Smooth muscle cell (in vitro differentiated cells): Measurements from ENCODE around the gene ADK. TPM values are rescaled to one million over a fixed set of nuclear protein-coding genes. Genes with fewer than 3 reads are reported as not detected.

ENCODE experiments used
- DNase-seq: peaks from one replicate; lab custom pipeline; 2025; ENCODE audit not compliant: unreplicated experiment; lab: John Stamatoyannopoulos, UW
- H2AFZ ChIP-seq: fragments of 200-600 bp; sonication (generic); 2 replicates; pipeline ENCODE4 v1.6.0; 2016; ENCODE audit warnings: antibody characterized with exemption, low read depth, mild to moderate bottlenecking
- H3F3A ChIP-seq: fragments of 200-600 bp; sonication (generic); 2 replicates; pipeline ENCODE4 v1.6.0; 2017; ENCODE audit warnings: antibody characterized with exemption, low read depth
- H3K27ac ChIP-seq: fragments of 200-600 bp; sonication (generic); 2 replicates; pipeline ENCODE4 v1.5.1; 2016; ENCODE audit warnings: low read depth, mild to moderate bottlenecking
- H3K27me3 ChIP-seq: fragments of 200-600 bp; sonication (generic); 2 replicates; pipeline ENCODE4 v1.6.1; 2016; ENCODE audit warnings: low read depth, mild to moderate bottlenecking
- H3K36me3 ChIP-seq: fragments of 200-600 bp; sonication (generic); 2 replicates; pipeline ENCODE4 v1.5.1; 2016; ENCODE audit warnings: low read depth
- H3K4me1 ChIP-seq: fragments of 200-600 bp; sonication (generic); 2 replicates; pipeline ENCODE4 v1.5.1; 2016; ENCODE audit warnings: low read depth
- H3K4me2 ChIP-seq: fragments of 200-600 bp; sonication (generic); 2 replicates; pipeline ENCODE4 v1.6.0; 2016; ENCODE audit warnings: mild to moderate bottlenecking
- H3K4me3 ChIP-seq: fragments of 200-600 bp; sonication (generic); 2 replicates; pipeline ENCODE4 v1.5.1; 2016; ENCODE audit warnings: mild to moderate bottlenecking
- H3K79me2 ChIP-seq: fragments of 200-600 bp; sonication (generic); 2 replicates; pipeline ENCODE4 v1.6.0; 2016; ENCODE audit warnings: low read depth, mild to moderate bottlenecking
- H3K9ac ChIP-seq: fragments of 200-600 bp; sonication (generic); 2 replicates; pipeline ENCODE4 v1.6.0; 2016; ENCODE audit warnings: low read depth
- H3K9me3 ChIP-seq: fragments of 200-600 bp; sonication (generic); replicated peaks from 2 replicates; pipeline ENCODE4 v1.5.1; 2016; ENCODE audit warnings: low read depth
- H4K20me1 ChIP-seq: fragments of 200-600 bp; sonication (generic); 2 replicates; pipeline ENCODE4 v1.6.0; 2016; ENCODE audit warnings: low read depth
- WGBS: methylation state at CpG from one replicate; pipeline ENCODE4 v1.1.7; 2016; ENCODE audit warnings: low lambda C conversion rate; 5-methylcytosine and 5-hydroxymethylcytosine counted together
- polyA plus RNA-seq: library from polyadenylated mRNA; unstranded; fragments of >200 nt; fragmentation: Nextera tagmentation; extraction: Ambion mirVana; gene quantifications from 2 replicates; pipeline ENCODE4 v1.2.1, GENCODE V29; 2016
- total RNA-seq: library from RNA; depleted of rRNA; stranded (reverse); fragments of >200 nt; gene quantifications from 2 replicates; pipeline ENCODE4 v1.2.3, GENCODE V29; 2014
- TF ChIP-seq, protein P1 (sequence below): fragments of 200-600 bp; sonication (generic); IDR thresholded peaks from 2 replicates; pipeline ENCODE4 v1.5.1; 2017; ENCODE audit warnings: borderline replicate concordance, mild to moderate bottlenecking, antibody characterized with exemption; ENCODE audit not compliant: insufficient read depth, poor library complexity, severe bottlenecking

ADK gene
- total and polyA plus RNA-seq, 2 experiments from 2014 or later, result 19.4 to 25.1 TPM

GRCh38 chr10:74167443-74167842, 16.4 kb downstream of the ADK start:
- Histone ChIP-seq H2AFZ (no peak overlapping the region), H3K4me3 (no peak overlapping the region), H3K9ac (no peak overlapping the region), H3K79me2 (peaks cover 7% of the 10 kb centered on the region), H3K27ac (no peak overlapping the region), H3K9me3 (no peaks in the 10 kb centered on the region), H3K36me3 (no peaks in the 10 kb centered on the region), H3F3A (peaks cover 6% of the 10 kb centered on the region), H3K4me1 (peaks cover 6% of the 10 kb centered on the region), H3K27me3 (no peaks in the 10 kb centered on the region), H3K4me2 (no peak overlapping the region), H4K20me1 (no peaks in the 10 kb centered on the region)
- 94% methylated on average over 1 of the region's 1 CpG for WGBS
- TF ChIP-seq, protein P1, sequence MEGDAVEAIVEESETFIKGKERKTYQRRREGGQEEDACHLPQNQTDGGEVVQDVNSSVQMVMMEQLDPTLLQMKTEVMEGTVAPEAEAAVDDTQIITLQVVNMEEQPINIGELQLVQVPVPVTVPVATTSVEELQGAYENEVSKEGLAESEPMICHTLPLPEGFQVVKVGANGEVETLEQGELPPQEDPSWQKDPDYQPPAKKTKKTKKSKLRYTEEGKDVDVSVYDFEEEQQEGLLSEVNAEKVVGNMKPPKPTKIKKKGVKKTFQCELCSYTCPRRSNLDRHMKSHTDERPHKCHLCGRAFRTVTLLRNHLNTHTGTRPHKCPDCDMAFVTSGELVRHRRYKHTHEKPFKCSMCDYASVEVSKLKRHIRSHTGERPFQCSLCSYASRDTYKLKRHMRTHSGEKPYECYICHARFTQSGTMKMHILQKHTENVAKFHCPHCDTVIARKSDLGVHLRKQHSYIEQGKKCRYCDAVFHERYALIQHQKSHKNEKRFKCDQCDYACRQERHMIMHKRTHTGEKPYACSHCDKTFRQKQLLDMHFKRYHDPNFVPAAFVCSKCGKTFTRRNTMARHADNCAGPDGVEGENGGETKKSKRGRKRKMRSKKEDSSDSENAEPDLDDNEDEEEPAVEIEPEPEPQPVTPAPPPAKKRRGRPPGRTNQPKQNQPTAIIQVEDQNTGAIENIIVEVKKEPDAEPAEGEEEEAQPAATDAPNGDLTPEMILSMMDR, result no peak
- DNase-seq, result no peak

DNA sequence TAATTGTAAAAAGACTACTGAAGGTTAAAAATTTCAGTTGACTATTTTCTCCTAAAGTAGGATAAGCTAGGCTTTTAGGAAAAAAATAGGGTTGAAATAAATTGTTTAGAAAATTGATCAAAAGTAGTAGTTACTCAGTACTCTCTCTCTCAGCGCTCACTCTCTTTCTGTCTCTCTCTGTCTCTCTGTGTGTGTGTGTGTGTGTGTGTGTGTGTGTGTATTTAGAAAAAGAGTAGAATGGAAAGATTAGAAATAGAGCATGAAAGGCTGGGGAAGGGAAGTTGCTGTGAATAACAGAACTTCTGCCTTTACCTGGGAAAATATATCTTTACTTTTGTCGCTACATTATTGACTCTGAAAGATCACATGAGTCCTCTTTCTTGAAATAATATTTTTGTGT, 20.6 kb downstream of the ADK start:
- TF ChIP-seq, protein P1, result no peak
- no peak overlapping the region for H2AFZ ChIP-seq
- WGBS, result 96% methylated on average over 2 of the region's 2 CpGs

GRCh38 chr10:74174521-74174920, 23.5 kb downstream of the ADK start:
- H3K27ac ChIP-seq, result no peak overlapping the region
- 52% methylated on average over 3 of the region's 3 CpGs for WGBS

More for the DNA sequence above, 20.6 kb downstream of the ADK start:
- H3K4me1 ChIP-seq, result no peaks in the 10 kb centered on the region
- no peak for DNase-seq
- H3K27me3 ChIP-seq, result no peaks in the 10 kb centered on the region
- H3K9me3 ChIP-seq, result no peaks in the 10 kb centered on the region
- no peak overlapping the region for H3K4me2 ChIP-seq
- H3F3A ChIP-seq, result no peaks in the 10 kb centered on the region
- H4K20me1 ChIP-seq, result no peaks in the 10 kb centered on the region
- no peak overlapping the region for H3K9ac ChIP-seq
- no peaks in the 10 kb centered on the region for H3K36me3 ChIP-seq
- H3K79me2 ChIP-seq, result peaks cover 3% of the 10 kb centered on the region
- no peak overlapping the region for H3K27ac ChIP-seq
- H3K4me3 ChIP-seq, result no peak overlapping the region

More at GRCh38 chr10:74174521-74174920, 23.5 kb downstream of the ADK start:
- H3K4me3 ChIP-seq, result no peak overlapping the region
- H2AFZ ChIP-seq, result no peak overlapping the region
- H3K79me2 ChIP-seq, result peaks cover 8% of the 10 kb centered on the region
- DNase-seq, result no peak
- TF ChIP-seq, protein P1, result no peak
- H3K4me1 ChIP-seq, result peaks cover 7% of the 10 kb centered on the region
- H3K4me2 ChIP-seq, result no peak overlapping the region
- H3K9ac ChIP-seq, result no peak overlapping the region
- no peaks in the 10 kb centered on the region for H3K36me3 ChIP-seq
- no peaks in the 10 kb centered on the region for H4K20me1 ChIP-seq
- H3K27me3 ChIP-seq, result no peaks in the 10 kb centered on the region
- H3K9me3 ChIP-seq, result no peaks in the 10 kb centered on the region
- H3F3A ChIP-seq, result no peaks in the 10 kb centered on the region
